ENCODE results near the gene TFF2.

The TFF2 gene, protein sequence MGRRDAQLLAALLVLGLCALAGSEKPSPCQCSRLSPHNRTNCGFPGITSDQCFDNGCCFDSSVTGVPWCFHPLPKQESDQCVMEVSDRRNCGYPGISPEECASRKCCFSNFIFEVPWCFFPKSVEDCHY

DNA sequence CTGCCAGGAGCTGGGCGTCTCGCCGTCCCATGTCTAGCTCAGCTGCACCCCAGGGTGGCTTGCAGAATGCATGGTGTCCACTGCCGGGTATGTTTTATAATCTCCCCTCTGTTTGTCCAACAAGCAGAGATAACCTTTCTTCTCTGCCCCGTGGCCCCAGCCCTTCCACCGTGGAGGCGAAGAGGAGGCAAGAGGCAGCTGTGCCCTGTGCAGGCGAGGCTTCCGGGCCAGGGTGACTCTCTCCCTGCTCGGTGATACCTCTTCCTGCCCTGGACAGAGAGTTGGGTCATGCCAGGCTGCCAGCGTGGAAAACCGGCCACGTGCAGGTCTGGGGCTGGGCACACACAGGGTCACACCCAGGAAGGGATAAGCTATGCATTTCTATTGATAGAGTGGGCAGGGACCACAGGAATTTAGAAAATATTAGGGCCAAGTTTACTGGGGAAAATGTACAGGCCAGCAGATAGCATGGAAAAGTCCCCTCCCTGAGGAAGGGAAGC is at the start of gene TFF2:
TSS of gene TFF2 (minus strand) at position 68 of the 500 bp plus-strand sequence. CDS start at position 31, 37 bp downstream.
- no peak for DNase-seq

DNA sequence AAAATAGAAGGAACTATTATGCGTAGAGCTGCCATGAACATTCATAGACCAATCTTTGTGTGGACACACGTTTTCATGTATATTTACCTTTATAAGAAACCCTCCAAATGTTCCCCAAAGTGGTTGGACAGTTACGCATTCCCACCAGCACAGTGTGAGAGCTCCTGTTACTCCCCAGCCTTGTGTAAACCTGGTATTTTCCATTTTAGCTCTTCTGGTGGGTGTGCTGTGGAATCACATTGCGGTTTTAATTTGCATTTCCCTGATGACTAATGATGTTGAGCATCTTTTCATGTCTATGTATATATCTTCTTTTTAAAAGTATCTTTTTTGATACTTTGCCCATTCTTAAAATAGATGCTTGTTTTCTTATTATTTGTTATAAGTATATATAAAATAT is 49.7 kb upstream of the TFF2 start:
- DNase-seq, result no peak

DNA sequence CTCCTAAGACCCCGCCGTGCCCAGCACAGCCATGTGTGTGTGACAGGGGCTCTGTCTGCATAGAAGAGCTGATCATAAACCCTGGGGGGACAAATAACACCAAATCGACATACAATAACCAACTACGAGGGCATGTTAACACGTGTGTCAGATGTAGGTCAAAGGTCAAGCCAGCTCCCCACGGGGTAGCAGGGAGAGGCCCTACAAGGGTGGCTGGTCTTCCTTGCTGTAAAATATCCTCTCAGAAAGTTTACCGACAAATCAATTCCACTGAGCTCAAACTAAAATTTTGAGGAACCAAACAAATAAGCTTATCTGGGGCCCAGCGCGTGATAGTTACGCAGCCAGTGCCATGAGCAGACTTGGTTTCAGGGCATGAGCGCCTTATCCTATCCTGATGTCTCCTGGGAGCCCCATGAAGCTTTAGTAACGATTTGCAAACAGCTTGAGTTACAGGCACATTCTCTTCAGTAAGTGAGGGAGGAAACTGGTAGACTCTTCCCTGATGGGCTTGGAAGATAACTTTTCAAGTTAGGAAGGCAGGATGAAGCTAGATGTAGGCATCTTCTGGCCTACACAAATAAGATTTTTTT is 47.7 kb upstream of the TFF2 start:
- DNase-seq, result no peak

DNA sequence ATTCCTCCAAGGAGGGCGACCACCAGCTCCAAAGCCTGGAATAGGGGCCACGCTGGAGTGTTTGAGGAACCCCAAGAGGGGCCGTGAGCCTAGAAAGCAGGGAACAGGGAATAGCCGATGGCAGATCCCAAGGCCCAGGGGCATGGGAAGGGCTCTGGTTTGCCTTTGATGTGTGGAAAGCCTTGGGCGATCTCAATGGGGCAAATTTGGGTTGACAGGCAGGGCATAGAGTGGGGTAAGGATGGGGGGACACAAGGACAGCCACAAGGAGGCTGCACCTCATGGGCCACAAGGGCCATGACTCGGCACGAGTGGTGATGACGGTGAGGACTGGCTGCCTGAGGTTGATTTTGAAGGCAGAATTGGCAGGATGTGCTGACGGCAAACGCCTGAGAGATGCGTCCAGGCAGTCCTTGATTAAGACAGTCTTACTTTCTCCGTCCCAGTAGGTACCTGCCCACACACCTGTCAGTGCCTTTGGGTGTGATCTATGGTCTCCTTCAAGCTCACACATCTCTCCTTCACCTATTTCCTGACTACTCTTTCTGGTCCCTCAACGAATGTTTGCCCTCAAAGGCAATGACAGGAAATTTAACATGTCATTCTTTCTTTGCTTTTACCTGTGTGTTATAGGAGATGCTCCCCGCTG is 47.1 kb upstream of the TFF2 start:
- DNase-seq, result peak; percentile 40

DNA sequence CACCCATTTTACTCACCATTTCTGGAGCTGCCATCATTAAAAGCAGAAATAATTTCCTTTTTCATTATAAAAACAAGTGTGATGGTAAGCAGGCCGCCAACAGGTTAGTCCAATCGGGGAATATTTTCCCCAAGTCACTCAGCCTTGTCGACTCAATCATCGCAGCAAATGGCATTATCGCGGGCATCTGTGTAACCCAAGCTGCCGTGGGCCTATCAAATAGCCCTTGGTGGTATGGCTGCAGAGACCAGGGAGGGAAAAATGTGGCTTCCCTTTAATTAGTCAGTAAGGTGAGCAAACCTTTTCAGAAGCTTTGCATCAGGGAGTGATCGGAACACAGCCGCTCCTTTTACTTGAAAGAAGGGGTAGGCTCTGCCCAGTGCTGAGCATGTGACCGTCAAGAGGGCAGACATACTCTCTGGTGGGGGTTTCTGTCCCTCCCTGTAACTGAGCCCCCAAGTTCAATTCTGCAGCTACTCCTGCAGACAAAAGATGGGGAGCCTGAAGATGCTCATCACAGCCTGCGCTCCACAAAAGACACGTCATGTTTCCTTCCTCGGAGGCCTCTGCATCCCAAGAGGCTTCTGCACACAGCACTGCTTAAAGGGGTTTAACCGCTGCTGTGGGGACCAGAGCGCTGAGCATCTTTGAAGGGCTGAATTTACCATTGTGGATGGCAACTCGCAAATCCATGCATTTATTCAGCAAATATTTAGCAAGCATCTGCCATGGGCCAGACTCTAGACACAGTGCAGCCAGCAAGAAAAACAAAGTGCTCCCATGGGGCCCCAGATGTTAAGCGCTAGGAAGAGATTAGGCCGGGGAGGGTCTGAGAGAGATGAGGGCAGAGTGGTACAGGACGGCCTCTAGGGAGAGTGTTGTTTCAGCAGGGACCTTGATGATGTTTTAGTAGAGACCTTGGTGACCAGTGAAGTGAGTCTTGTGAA is 46.3 kb upstream of the TFF2 start:
- no peak for DNase-seq

DNA sequence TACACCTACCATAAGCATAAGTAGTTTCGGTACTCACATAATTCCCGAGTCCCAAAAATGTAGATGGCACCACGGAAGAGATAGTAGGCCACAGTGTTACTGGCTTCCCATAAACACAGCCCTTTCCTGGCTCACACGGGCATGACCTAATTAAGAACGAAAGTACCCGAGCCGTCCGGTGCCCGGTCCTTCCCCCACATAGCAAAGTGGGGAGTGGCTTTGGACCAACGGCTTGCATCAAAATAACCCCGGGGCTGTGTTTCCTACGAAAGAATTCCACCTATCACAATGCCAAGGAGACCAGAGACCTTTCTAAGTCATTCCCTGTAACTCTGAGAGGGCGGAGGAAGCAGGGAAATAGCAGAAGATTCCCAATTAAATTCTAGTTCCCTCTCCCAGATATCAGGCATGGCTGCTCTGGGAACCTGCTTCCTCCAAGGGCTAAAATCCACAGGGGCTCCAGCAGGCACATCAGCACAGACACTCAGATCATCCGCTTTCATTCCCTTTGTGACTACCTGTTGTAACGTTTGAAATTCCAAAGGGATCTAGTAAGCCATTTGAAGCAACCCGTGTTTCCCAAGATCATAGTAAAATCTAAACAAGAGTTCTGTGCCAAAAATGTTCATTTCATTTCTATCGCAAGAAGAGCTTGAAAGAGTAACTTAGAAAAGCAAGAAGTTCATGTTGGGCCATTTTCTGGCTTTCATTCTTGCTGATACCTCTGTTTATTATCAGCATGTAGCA is 45.3 kb upstream of the TFF2 start, which contains the start of gene TMPRSS3:
TSS of gene TMPRSS3 (minus strand) at position 148 of the 747 bp plus-strand sequence. CDS start 635 bp downstream, outside the sequence.
- no peak for DNase-seq

DNA sequence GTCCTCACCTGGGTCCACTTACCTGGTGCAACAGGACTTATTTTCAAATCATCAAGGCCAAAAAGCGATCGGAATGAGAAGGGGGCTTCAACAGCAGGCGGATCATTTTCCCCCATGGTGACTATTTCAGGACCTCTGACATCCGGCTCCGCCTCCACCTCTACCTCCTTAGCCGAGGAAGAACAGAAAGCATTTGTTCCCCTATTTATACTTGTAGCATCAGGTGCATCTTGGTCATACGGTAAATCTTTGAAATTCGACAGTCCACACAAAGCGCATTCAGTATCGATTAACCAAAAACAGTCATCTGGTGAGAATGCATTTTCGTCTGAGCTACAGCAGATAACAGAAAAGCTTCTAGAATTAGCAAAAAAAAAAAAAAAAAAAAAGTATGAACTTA is 44.5 kb upstream of the TFF2 start:
- DNase-seq, result no peak

DNA sequence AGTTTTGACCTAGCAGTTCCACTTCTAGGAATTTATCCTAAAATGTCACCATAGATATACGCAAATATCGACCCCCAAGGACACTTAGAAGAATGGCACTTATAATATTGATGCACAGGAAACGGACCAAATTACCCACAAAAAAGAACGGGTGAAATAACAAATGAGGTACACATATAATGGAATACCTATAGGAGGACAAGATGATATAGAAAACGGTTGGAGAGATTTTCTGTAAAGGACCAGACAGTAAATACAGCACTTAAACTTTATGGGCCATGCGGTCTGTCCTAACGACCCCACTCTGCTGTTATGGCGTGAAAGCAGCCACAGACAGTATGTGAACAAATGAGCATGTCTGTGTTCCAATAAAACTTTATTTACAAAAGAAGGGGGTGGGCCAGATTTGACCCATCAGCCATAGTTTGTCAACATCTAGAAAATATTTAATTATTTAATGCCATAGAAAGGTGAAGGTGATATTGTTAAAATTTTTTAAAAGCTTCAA is 42.7 kb upstream of the TFF2 start:
- DNase-seq, result no peak

DNA sequence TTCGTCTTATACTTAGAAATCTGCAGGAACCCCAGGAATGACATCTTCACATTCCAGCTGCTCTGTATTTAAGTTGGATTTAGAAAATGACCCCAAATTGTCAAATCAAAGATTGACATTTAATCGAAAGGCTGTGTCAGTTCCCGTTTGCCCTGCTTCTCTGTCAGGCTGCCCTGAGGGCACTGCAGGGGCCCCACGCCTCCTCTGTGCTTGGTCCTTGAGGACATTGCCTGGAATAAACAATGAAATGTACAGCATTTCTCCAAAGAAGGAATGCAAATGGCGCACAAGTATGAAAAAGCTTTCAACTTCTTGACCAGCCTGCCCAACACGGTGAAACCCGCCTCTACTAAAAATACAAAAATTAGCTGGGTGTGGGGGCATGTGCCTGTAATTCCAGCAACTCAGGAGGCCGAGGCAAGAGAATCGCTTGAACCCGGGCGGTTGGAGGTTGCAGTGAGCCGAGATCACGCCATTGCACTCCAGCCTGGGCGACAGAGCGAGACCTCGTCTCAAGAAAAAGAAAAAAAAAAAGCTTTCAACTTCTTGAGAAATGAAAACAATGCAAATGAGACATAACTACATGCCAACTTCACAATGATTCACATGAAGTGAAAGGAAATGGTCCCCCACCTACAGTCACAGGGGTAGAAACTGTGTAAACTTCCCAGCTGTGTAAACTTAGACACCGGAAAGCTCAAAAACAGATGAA is 42.1 kb upstream of the TFF2 start:
- peak; percentile 53 for DNase-seq

DNA sequence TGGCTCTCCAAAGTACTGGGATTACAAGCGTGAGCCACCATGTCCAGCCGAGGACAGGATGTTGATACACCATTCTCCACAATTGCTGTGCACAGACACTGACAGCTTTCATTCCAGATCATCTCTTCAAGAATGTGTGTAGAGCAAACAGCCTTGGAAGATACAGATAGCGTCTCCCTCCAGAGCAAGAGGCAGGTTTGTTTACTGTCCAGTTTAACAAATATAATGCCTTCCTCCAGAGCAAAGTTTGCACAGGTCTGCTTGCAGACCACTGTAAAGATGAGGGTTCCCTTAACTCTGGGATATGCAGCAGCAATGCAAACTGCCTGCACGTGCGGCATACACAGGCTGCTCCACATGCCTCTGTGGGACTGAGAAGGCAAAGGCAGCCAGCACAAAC is 40.5 kb upstream of the TFF2 start:
- DNase-seq, result no peak

DNA sequence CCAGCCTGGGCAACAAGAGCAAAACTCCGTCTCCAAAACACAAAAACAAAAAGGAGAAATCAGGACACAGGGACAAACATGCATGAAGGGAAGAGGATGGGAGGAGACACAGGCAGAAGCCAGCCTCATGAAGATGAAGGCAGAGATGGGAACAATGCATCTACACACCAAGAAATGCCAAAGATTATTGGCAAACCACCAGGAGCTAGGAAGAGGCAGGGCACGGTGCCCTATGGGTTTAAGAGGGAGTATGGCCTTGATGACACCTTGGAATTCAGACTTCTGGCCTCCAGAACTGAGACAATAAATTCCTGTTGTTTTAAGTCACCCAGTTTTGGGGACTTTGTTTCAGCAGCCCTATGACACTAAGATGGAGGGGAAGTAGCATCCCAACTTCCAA is 39.9 kb upstream of the TFF2 start:
- DNase-seq, result no peak

DNA sequence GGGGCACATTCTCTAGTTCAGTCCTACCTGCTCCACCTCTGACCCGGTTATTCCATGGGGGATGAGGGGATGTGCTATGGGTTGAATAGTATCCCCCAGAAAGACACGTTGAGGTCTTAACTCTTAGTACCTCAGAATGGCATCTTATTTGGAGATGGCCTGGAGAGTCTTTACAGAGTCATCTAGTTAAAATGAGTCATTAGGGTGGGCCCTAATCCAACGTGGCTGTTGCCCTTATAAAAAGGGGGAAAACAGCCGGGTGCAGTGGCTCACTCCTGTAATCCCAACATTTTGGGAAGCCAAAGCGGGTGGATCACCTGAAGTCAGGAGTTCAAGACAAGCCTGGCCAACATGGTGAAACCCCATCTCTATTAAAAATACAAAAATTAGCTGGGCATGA is 39.4 kb upstream of the TFF2 start:
- no peak for DNase-seq

DNA sequence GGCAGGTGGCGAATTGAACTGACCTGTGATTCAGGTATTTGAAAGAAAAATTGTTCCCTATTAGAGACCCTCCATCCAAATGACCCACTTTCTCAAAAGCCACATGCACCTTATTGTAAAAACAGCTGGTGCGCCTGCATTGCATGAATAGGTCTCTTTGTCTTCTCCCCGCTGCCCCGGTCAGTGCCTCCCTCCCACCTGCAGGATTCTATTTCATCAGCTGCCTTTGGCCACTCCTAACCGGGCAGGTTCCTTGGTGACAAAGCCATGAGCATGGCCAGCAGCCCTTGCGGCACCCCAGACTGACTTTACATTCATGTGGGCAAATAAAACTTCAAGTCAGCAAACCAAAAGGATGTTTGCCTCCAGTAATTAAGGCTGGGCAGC is 38.6 kb upstream of the TFF2 start:
- DNase-seq, result no peak

DNA sequence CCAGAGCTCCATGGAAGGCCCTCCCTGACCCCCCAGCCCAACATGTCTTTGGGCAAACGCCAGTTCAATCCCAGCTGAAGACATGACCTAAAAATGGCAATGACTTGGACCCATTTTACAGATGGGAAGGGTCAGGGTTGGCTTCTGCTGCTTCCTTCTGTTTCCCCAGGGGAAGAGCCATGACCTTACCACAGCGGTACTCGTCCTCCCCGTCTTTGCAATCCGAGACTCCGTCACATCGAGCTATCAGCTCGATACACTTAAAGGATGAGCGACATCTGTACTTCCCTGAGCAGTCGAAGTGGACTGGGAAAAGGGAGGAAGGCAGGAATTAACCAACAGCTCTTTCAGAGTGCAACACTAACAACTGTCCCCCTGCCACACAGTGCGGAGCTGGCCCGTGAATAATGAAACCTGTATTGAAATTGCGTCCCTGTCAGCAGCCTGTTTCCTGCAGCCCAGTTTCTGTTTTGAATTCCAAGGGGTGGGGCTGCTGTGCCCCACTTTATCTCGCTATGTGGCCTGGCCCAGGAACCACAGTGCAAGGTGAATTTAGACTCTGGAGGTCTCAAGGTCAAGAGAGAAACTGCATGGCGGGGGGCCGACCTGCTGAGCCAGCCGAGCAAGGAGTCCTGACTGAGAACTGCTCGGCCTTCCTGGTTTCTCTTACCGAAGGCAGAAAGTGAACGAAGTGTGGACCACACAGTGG is 38.1 kb upstream of the TFF2 start:
- peak; percentile 36 for DNase-seq

DNA sequence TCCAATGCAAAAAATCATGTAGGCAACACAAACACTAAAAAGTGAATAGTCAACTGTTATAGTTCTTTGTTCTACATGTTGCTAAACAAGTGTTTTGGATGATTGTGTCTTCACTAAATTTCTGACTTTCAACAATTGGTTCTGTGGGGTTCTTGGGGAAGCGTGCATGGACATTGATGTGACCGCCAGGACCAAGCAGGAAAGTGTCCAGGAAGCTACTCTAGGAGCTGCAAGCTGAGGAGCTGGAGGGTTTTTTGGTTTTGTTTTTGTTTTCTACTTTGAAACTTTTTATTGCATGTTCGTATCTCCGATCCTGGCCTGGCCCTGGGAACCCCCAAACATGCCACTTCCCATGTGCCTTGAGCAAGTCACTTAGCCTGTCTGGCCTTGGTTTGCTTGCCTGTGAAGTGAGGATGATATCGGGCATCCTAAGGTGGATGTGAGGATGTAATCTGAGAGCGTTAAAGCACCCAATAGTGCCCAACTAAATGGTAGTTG is 37.1 kb upstream of the TFF2 start:
- DNase-seq, result no peak

DNA sequence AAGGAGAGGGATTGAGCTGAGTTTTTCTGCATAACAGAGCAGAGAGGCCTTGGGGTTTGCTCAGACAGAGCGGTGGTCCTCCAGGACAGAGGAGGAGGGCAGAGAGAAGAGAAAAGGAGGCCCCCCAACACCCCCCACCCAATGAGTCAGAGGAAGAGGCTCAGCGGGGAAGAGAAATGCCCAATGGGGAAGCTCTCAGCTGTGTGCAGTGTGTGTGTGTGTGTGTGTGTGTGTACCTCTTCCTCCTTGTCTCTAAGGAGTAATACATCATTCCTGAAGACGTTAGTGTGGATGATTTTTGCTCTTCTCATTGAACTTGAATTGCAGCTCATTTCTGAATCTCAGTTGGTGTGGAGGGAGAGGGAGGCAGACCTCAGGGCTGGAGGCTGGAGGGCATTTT is 36.4 kb upstream of the TFF2 start:
- DNase-seq, result no peak

DNA sequence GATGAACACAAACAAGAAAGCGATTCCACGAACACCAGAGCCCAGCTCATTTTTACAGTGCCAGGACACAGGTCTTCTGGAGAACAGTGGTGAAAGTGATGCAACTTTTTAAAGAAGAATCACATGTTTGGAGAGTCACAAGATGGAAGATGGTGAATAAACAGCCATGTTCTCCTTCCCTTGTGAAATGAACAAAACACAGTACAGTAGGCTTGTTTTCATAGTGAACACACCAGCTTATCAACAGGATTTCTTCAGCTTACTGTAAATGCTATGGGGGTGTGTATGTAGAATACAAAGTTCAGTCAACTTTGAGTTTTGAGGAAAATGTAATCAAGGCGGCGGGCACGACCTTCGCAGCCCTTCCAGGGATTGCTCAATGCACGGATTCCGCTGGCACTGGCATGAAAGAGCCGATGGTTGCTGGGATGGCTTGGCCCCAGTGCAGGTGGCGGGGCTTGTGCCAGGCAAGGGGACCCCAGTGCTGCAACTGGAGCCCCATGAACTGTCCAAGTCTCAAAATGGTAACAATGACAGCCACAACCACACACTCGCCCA is 35.3 kb upstream of the TFF2 start:
- no peak for DNase-seq

DNA sequence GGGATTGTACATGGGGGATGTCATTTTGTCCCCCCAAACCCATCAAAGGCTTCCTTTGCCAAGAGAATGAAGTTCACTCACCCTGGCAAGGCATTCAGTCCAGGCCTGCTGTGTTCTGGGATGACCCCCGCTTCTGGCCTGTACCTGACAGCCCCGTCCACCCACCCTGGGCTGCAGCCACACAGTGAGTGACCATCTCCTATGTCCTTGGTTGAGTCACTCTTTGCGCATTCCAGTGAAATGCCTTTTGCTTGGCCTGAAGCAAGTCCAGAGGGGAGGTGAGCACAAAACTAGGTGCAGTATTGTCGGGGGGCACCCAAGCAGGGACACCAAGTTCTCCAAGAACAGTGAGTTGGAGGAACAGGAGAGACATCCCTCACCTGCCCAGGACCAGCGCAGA is 34.8 kb upstream of the TFF2 start:
- DNase-seq, result no peak

DNA sequence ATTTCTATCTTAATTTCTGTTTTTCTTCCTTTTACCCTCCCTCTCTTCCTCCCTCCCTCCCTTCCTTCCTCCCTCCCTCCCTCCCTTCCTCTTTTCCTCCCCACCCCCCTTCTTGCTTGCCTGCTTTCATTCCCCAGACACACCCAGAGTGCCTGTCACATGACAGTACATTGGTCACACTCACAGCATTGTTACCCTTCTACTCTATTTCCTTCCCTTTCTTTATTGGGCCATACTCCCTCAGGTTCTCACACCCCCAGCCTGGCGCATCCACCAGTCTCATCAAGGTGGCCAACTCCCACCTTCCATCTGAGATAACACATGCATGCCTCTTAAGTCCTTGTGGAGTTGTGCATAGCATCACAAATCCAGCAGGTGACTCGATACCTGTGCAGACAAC is 34.2 kb upstream of the TFF2 start:
- DNase-seq, result no peak

DNA sequence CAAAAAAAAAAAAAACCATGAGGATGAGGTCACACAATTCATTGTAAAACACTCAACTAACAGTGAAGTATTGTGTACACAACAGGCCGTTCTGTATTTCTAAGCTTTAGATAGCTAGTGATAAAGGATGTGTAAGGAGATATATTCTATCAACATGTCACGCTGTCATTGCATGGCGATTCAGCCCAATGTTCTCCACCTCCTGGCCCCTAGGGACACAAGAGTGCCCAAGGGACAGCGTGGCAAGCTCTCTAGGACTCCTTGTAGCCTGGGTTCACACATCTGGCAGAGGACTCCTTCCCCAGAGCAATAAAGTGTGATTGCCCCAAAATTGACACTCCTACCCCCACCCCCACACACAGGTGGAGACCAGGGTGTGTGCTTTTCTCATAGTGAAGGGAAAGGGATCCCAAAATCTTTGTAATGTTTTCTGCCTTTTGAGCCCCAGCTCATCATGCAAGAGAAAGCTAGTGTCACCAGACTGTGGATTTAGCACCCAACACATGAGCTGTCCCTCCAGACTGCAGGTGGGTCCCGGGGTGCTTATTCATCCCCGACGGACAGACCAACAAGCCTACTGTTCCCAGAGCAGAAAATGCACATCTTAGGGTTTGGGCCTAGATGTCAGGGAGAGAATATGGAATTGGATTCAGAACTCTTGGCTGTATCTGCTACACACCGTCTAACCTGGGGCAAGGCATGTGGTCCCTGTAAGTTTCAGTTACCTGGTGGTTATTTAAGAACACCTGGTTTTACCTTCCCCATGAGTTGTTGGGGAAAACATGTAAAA is 33.6 kb upstream of the TFF2 start:
- no peak for DNase-seq
